Measurements from ENCODE around the gene RBM6. TPM values are rescaled to one million over a fixed set of nuclear protein-coding genes. Genes with fewer than 3 reads are reported as not detected.

RBM6 gene
- total RNA-seq, 1 donor: 50.7 TPM

GRCh38 chr3:49937090-49937489 is 2.9 kb upstream of the RBM6 start:
- no peak overlapping the region for H3K4me2 ChIP-seq (ENCODE audit: insufficient read depth, low read length)
- H3K4me1 ChIP-seq (ENCODE audit: insufficient read depth, low read length): peaks cover 6% of the 10 kb centered on the region
- DNase-seq (ENCODE audit: insufficient read length, low spot score, missing footprints): no peak
- no peak overlapping the region for H3K27ac ChIP-seq (ENCODE audit: low read depth, low read length)
- peaks cover 18% of the 10 kb centered on the region for H3K79me2 ChIP-seq (ENCODE audit: insufficient read depth, low read length)
- H2AFZ ChIP-seq (ENCODE audit: low read length): no peak overlapping the region
- H3K36me3 ChIP-seq (ENCODE audit: insufficient read depth, low read length): no peaks in the 10 kb centered on the region
- H4K20me1 ChIP-seq (ENCODE audit: insufficient read depth, low read length): peaks cover 16% of the 10 kb centered on the region
- H3K27me3 ChIP-seq (ENCODE audit: insufficient read depth, low read length): no peaks in the 10 kb centered on the region
- TF ChIP-seq, protein P1, sequence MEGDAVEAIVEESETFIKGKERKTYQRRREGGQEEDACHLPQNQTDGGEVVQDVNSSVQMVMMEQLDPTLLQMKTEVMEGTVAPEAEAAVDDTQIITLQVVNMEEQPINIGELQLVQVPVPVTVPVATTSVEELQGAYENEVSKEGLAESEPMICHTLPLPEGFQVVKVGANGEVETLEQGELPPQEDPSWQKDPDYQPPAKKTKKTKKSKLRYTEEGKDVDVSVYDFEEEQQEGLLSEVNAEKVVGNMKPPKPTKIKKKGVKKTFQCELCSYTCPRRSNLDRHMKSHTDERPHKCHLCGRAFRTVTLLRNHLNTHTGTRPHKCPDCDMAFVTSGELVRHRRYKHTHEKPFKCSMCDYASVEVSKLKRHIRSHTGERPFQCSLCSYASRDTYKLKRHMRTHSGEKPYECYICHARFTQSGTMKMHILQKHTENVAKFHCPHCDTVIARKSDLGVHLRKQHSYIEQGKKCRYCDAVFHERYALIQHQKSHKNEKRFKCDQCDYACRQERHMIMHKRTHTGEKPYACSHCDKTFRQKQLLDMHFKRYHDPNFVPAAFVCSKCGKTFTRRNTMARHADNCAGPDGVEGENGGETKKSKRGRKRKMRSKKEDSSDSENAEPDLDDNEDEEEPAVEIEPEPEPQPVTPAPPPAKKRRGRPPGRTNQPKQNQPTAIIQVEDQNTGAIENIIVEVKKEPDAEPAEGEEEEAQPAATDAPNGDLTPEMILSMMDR (IDR thresholded peaks at IDR 0.05; ENCODE audit: extremely low read depth, low read depth, low read length): no peak
- no peaks in the 10 kb centered on the region for H3K9me3 ChIP-seq (ENCODE audit: low read depth, low read length)
- H3K4me3 ChIP-seq (ENCODE audit: insufficient read depth, low read length): no peak overlapping the region

GRCh38 chr3:49940667-49941249 is 808 bp downstream of the RBM6 start:
- TF ChIP-seq, protein P1 (IDR thresholded peaks at IDR 0.05; ENCODE audit: extremely low read depth, low read depth, low read length): no peak
- H3K36me3 ChIP-seq (ENCODE audit: insufficient read depth, low read length): no peaks in the 10 kb centered on the region
- peaks cover 26% of the 10 kb centered on the region for H4K20me1 ChIP-seq (ENCODE audit: insufficient read depth, low read length)
- peak; percentile 68 for DNase-seq (ENCODE audit: insufficient read length, low spot score, missing footprints)
- no peaks in the 10 kb centered on the region for H3K9me3 ChIP-seq (ENCODE audit: low read depth, low read length)
- peaks cover 6% of the 10 kb centered on the region for H3K4me1 ChIP-seq (ENCODE audit: insufficient read depth, low read length)
- peaks cover 52% of the 10 kb centered on the region for H3K79me2 ChIP-seq (ENCODE audit: insufficient read depth, low read length)
- peak overlapping the region; percentile 92 for H3K4me2 ChIP-seq (ENCODE audit: insufficient read depth, low read length)
- peak overlapping the region; percentile 93 for H2AFZ ChIP-seq (ENCODE audit: low read length)
- H3K4me3 ChIP-seq (ENCODE audit: insufficient read depth, low read length): peak overlapping the region; percentile 88
- H3K27me3 ChIP-seq (ENCODE audit: insufficient read depth, low read length): no peaks in the 10 kb centered on the region
- H3K27ac ChIP-seq (ENCODE audit: low read depth, low read length): peak overlapping the region; percentile 86

GRCh38 chr3:49942651-49943050 is 2.7 kb downstream of the RBM6 start:
- no peaks in the 10 kb centered on the region for H3K27me3 ChIP-seq (ENCODE audit: insufficient read depth, low read length)
- no peak overlapping the region for H3K4me2 ChIP-seq (ENCODE audit: insufficient read depth, low read length)
- H4K20me1 ChIP-seq (ENCODE audit: insufficient read depth, low read length): peaks cover 32% of the 10 kb centered on the region
- H2AFZ ChIP-seq (ENCODE audit: low read length): no peak overlapping the region
- H3K9me3 ChIP-seq (ENCODE audit: low read depth, low read length): no peaks in the 10 kb centered on the region
- no peaks in the 10 kb centered on the region for H3K36me3 ChIP-seq (ENCODE audit: insufficient read depth, low read length)
- TF ChIP-seq, protein P1 (IDR thresholded peaks at IDR 0.05; ENCODE audit: extremely low read depth, low read depth, low read length): no peak
- no peak overlapping the region for H3K4me3 ChIP-seq (ENCODE audit: insufficient read depth, low read length)
- H3K79me2 ChIP-seq (ENCODE audit: insufficient read depth, low read length): peaks cover 70% of the 10 kb centered on the region
- peaks cover 6% of the 10 kb centered on the region for H3K4me1 ChIP-seq (ENCODE audit: insufficient read depth, low read length)
- no peak overlapping the region for H3K27ac ChIP-seq (ENCODE audit: low read depth, low read length)
- DNase-seq (ENCODE audit: insufficient read length, low spot score, missing footprints): no peak

GRCh38 chr3:49952924-49953323 is 13.0 kb downstream of the RBM6 start:
- no peaks in the 10 kb centered on the region for H3K36me3 ChIP-seq (ENCODE audit: insufficient read depth, low read length)
- peaks cover 41% of the 10 kb centered on the region for H4K20me1 ChIP-seq (ENCODE audit: insufficient read depth, low read length)
- no peak overlapping the region for H3K4me2 ChIP-seq (ENCODE audit: insufficient read depth, low read length)
- H3K4me1 ChIP-seq (ENCODE audit: insufficient read depth, low read length): peaks cover 17% of the 10 kb centered on the region
- H3K4me3 ChIP-seq (ENCODE audit: insufficient read depth, low read length): no peak overlapping the region
- peaks cover 88% of the 10 kb centered on the region for H3K79me2 ChIP-seq (ENCODE audit: insufficient read depth, low read length)
- no peak for DNase-seq (ENCODE audit: insufficient read length, low spot score, missing footprints)
- H3K9me3 ChIP-seq (ENCODE audit: low read depth, low read length): no peaks in the 10 kb centered on the region
- no peaks in the 10 kb centered on the region for H3K27me3 ChIP-seq (ENCODE audit: insufficient read depth, low read length)
- H2AFZ ChIP-seq (ENCODE audit: low read length): no peak overlapping the region
- no peak overlapping the region for H3K27ac ChIP-seq (ENCODE audit: low read depth, low read length)
- TF ChIP-seq, protein P1 (IDR thresholded peaks at IDR 0.05; ENCODE audit: extremely low read depth, low read depth, low read length): no peak

Measured in osteoblast (primary cell).